HG03103 (cell line): ENCODE data around the gene EHMT1.
"Not testable (repeated sequence)": the region's sequence is repeated elsewhere in the genome, so short reads cannot be mapped to it uniquely, and the experiment has no call there.

Experiments
- ATAC-seq: cut with Tn5 transposase; IDR thresholded peaks from one replicate; pipeline ENCODE4 v1.9.1; 2021; ENCODE audit warnings: low read depth; ENCODE audit not compliant: unreplicated experiment

The EHMT1 gene

DNA sequence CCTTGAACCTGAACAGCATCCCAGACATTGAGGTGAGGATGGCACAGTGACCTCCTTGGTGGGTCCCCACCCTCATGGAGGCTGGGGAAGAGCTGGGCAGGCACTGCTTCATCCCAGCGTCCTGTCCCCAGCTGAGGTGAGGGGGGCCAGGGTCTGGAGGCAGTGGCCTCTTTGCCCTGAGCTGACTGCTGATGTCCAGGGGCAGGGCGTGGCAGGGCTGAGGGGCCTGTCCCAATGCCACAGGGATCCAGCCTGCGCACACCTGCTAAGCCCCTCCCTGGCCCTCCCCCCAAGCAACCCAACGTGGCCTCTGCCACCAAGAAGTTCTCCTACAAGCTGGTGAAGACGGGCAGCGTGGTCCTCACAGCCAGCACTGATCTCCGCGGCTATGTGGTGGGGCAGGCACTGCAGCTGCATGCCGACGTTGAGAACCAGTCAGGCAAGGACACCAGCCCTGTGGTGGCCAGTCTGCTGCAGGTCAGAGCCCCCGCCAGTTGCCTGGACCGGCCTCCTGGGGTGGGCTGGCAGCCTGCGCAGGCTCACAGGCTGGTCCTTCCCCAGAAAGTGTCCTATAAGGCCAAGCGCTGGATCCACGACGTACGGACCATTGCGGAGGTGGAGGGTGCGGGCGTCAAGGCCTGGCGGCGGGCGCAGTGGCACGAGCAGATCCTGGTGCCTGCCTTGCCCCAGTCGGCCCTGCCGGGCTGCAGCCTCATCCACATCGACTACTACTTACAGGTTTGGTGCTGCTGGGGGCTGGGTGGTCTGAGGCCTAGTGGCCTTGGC is 4.9 kb upstream of the EHMT1 start:
- ATAC-seq = no peak

DNA sequence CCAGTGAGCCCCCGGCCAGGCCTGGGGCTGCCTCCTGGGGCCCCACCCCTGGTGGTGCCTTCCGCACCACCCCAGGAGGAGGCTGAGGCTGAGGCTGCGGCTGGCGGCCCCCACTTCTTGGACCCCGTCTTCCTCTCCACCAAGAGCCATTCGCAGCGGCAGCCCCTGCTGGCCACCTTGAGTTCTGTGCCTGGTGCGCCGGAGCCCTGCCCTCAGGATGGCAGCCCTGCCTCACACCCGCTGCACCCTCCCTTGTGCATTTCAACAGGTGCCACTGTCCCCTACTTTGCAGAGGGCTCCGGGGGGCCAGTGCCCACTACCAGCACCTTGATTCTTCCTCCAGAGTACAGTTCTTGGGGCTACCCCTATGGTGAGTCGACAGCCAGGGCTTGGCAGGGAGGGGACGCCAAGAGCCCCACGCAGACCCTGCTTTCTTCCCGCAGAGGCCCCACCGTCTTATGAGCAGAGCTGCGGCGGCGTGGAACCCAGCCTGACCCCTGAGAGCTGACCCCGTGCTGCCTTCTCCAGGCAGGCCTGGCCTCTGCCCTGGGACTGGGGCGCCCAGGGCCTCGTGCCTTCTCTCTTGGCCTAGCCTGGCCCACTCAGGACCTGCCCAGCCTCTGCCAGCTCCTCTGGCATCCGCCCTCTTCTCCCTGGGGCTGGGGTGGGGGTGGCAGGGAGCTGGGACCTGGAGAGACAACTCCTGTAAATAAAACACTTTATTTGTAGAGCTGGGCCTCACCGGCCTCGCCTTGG is 4.0 kb upstream of the EHMT1 start:
- ATAC-seq = no peak

DNA sequence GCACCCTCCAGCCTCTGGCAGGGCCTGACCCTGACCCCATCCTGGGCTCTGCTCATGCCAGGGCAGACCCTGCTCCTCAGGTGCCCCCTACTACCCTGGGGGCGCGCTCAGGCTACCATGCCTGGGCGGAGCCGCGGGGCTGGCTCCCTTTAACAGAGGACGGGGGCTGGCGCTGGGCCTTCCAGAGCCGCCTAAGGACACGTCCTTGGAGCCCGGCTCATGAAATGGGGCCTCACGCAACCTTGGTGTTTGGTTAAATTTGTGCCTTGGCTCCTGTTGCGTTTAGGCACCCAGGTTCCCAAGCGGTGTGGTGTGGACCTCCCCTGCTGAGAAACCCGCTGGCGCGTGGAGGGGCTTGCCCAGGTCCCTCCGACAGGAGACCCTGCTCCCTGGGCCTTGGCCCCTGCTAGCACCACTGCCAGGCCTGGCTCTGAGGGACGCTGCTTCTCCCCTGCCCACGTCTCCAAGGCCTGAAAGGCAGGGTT is 3.4 kb upstream of the EHMT1 start:
- no peak for ATAC-seq

DNA sequence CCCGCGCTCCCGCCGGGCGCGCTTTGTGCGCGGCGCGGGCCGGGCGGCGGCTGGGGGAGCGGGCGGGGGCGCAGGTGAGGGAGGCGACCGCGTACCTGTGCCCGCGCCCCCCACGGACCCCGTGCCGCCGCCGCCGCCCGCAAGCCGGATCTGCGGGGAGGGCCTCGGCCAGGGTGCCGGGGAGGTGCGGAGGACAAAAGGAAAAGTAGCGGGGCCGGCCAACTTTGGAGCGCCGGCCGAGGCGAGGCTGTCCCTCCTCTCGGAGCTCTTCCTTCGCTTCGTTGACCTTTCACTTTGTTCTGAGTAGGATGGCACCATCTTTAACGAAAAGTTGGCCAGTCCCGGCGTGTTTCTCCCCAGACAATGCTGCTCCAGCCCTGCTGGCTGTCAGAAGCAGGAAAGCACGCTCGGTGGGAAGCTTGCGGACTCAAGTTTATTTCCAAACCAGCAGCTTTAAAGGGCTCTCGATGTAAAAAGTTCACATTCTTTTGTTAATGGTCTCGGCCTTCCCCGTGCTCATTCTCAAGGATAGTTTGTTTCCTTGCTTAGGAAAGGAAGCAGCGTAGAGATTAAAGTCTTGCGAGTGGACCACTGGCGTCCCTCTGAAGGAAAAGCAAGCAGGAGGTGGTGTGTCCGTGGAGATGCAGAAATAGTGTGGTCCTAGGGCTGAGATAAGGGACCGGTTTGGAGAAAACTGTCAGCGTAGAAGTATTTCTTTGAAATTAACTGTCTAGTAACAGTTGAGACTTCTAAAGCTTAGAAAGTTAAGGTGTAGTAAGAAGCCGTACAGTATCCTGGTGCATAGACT is 639 bp downstream of the EHMT1 start:
- ATAC-seq = peak; percentile 8

DNA sequence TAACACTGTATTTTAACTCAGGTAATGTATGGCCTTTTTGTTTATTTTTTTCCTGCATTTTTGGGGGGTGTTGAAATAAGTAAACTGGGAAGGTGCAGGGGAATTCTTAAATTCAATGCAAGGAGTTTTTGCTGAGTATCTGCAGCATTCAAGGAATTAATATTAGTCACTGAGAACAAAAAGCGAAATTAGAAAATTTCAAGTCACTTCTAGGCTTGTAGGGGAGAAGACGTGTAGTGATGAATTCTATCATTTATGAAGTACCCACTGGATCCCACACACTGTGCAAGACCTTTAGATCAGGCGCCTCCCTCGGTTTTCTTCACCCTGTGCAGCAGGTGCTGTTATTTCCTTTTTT is 1.2 kb downstream of the EHMT1 start:
- no peak for ATAC-seq

DNA sequence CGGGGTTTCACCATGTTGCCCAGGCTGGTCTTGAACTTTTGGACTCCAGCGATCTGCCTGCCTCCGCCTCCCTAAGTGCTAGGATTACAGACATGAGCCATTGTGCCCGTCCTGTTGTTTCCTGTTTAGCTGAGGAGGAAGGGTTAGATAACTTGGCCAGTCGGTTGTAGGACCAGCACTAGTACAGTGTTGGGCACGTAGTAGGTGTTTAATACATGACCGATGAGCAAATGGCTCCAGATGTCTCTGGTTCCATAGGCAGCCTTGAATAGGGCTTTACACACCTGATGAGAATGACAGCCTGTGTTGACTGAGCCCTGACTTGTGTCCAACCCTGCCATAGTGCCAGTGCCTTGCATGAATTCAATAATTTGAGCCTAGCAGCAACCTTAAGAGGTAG is 1.8 kb downstream of the EHMT1 start:
- ATAC-seq = no peak

DNA sequence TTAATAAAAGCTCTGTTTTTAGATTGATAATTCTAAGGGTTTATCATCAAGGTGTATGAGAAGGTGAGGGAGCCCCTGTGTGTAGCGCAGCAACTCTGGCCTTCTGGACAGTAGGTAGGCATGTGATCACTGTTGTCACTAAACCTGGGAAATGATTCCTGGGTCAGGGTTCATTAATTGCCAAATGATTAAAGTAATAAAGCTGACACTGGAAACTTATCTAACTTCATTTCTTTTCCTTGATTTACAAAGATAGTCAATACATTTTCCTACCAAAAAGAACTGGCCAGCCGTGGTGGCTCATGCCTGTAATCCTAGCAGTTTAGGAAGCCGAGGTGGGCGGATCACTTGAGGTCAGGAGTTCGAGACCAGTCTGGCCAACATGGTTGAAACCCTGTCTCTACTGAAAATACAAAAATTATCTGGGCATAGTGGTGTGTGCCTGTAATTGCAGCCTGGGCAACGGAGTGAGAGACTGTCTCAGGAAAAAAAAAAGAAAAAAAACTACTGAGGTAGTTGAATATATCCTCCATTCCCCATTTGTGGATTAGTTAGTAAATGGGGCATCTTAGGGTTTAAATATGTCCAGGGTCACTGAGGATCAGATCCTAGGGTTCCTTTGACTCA is 2.4 kb downstream of the EHMT1 start:
- no peak for ATAC-seq

DNA sequence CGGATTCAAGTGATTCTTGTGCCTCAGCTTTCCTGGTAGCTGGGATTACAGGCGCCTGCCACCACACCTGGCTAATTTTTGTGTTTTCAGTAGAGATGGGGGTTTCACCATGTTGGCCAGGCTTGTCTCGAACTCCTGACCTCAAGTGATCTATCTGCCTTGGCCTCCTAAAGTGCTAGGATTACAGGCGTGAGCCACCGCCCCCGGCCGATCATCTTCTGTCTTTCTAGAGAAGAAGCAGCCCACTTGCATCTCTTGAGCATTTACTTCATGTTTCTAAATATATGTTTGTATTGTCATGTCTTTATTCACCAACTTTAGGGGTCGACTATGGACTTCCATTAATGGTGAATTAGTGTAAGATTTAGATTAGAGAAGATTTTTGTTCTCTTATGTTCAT is 3.4 kb downstream of the EHMT1 start:
- ATAC-seq = not testable (repeated sequence)

DNA sequence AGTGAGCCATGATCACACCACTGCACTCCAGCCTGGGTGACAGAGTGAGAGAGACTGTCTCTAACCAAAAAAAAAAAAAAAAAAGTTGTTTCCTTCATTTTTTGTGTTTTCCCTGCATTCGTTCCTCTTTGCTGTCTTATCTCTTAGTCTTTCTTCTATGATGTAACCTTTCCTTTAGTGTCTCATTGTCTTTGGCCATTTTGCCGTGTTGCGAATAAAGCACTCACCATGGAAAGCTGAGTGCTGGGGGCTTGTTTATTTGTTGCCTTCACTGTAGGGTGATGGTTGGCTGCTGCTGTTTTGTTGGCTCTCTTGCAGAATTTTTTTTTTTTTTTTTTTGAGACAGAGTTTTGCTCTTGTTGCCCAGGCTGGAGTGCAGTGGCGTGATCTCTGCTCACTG is 7.7 kb downstream of the EHMT1 start:
- ATAC-seq = no peak

DNA sequence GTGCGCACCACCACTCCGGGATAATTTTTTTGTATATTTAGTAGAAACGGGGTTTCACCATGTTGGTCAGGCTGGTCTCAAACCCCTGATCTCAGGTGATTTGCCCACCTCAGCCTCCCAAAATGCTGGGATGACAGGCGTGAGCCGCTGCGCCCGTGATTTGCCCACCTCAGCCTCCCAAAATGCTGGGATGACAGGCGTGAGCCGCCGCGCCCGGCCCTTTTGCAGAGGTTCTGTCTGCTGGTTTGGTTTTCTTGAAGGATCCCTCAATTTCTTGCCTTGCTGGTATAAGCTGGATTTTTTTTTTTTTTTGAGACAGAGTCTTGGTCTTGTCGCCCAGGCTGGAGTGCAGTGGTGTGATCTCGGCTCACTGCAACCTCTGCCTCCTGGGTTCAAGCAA is 8.6 kb downstream of the EHMT1 start:
- not testable (repeated sequence) for ATAC-seq

DNA sequence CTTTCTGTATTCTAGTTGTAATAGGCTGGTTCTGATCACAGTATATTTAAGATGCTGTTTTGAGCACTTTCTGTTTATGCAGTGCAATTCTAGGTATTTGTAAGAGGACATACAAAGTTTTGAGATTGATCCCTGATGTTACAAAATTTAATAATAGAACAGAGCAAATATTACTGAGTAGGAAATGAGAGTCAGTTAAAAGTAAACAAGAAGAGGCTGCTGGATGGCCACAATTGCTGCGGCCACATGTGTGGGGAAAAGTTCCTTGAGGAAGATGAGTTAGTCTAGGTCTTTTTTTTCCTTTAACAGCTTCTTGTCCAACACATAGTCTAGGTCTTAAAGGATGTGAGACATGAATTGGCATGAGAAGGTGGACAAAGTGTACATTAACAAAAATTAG is 11.3 kb downstream of the EHMT1 start:
- no peak for ATAC-seq

DNA sequence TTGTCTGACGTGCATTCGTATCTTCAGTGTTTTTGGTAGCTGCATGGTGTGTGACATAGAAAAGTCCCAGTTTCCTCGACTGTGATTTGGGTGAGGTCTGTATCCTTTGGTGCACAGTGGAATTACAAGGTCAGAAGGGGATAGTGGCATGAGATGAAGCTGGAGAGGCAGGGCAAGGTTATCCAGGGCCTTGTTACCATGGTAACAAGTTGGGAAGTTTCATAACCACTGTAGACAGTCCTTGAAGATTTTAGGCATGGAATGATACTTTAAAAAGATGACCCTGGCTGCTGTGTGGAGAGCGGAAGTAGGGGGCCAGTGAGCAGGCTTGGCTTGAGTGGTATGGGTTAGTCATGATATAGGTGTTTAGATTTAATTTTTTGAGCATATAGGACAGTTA is 11.9 kb downstream of the EHMT1 start:
- no peak for ATAC-seq

DNA sequence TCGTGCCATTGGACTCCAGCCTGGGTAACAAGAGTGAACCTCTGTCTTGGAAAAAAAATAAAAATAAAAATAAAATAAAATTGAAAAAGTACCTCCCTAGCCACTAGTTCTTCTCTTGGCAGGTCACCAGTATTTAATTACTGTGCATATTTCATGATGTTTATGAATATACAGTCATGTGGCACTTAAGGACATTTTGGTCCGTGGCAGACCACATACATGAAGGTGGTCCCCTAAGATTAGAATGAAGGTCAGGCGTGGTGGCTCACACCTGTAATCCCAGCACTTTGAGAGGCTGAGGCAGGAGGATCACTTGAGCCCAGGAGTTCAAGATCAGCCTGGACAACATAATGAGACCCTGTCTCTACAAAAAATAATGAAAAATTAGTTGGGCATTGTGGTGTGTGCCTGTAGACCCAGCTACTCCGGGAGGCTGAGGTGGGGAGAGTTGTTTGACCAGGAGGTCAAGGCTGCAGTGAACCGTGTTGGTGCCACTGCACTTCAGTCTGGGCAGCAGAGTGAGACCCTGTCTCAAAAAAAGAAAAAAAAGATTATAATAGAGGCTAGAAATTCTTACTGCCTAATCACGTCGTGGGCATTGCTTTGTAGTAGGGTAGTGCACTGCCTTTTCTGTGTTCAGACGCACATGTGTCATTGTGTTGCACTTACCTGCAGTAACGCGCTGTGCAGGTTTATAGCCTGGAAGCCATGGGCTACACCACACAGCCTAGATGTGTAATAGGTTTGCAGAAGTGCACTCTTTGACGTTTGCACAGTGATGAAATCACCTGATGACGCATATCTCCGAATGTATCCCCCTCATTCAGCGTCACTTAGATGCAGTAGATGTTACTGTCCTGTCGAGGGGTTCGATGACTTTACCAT is 12.8 kb downstream of the EHMT1 start:
- ATAC-seq = no peak

DNA sequence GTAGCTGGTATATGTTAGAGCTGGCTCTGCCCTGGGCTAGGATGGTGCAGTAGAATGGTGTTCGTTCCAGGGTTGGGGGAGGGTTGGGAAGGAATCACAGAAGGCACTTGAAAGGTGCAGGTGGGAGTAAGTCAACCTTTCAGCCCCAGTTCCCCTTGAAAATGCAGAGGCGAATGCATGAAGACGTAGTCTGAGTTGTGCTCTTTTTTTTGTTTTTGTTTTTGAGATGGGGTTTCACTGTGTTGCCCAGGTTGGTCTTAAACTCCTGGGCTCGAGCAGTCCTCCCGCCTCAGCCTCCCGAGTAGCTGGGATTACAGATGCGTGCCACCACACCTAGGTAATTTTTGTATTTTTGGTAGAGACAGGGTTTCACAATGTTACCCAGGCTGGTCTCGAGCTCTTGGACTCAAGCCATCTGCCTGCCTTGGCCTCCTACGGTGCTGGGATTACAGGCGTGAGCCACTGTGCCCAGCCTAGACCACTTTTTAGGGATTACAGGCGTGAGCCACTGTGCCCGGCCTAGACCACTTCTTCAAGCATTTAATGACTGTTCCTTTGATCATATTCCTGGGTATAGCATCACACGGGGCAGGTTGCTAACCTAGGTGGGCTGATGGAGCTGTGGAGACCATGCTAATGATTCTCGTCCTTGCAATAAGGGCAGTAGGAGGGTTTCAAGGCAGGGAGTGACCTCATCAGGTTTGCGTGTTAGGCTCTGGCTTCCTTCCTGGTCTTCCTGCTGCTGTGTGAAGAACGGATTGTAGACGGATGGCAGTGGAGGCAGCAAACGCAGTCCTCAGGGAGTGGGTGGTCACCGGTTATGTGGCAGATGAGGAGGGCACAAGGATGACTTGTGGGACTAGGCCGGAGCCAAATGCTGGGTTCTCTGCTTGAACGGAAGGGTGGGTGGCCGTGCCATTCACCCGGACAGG is 13.7 kb downstream of the EHMT1 start:
- ATAC-seq = no peak

DNA sequence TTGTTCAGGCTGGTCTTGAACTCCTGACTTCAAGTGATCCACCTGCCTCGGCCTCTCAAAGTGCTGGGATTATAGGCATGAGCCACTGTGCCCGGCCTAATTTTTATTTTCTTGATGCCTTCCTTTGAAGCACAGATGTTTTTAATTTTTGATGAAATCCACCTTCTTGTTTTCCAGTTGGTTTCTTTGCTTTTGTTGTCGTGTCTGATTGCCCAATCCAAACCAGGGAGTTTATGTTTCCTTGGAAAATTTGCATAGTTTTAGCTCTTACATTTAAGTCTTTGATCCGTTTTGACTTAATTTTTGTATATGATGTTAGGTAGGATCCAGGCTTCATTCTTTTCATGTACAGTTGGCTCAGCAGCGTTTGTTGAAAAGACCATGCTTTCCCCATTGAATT is 15.2 kb downstream of the EHMT1 start:
- ATAC-seq = no peak

DNA sequence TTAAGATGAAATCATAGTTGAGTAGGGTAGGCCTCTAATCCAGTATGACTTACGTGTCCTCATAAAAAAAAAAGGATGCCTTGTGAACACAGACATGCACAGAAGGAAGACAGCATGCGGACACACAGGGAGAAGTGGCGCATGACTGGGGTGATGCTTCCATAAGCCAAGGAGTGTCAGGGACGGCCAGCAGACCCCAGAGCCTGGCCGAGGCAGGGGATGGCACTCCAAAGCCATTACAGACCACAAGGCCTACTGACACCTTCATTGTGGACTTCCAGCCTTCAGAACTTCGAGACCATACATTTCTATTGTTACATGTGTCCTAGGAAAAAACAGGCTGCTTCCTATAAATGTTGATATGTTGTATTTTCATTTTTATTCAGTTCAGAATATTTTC is 19.9 kb downstream of the EHMT1 start:
- ATAC-seq = no peak

DNA sequence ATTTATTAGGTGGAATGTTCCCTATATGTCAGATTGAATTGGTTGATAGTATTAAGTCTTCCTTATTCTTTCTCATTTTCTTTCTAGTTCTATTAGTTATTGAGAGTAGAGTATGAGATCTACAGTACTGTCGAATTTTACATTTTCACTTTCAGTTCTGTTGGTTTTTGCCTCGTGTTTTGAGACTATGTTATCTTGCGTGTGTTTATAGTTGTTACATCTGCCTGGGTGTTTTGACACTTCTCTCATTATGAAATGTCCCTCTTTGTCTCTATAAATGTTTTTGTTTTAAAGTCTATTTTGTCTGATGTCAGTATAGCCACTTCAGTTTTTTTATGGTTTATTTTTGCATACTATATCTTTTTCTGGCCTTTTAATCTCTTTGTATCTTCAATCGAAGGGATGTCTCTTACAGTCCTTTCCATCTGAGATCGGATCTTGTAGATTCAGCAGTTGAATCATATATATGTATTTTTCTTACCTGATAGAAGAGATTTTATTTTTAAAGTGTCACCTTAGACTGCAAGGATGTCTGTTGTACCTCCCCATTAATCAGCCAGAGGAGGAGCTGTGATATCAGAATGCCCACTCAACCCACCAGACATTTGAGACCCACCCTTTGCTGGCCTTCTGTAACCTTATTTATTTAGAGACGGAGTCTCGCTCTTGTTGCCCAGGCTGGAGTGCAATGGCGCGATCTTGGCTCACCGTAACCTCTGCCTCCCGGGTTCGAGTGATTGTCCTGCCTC is 20.7 kb downstream of the EHMT1 start:
- no peak for ATAC-seq

DNA sequence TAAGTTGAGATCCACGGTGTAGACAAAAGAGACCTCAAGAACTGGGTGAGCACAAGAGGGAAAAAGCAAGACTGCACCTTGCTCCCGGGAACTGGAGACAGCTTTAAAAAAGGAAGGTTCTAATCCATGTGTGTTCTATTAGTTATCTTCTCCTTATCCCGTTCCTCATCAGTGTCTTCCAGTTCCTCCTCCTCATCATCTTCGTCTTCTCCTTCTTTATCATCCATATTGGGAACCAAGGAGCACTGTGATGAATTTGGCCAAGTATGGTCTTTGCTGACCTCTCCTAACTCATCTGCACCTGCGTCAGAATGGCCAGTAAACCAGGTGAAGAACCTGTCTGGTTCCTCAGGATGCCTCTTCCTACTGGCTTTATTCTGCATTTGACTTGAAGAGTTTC is 22.1 kb downstream of the EHMT1 start:
- ATAC-seq = no peak
